ENCODE measurements around the gene CSF3R.

CSF3R gene

GRCh38 chr1:36440044-36440443 lies 42.7 kb downstream of the CSF3R start:
- peaks cover 13% of the 10 kb centered on the region for H3K4me1 ChIP-seq (ENCODE audit: insufficient read depth, low read length)
- no peaks in the 10 kb centered on the region for H3K27me3 ChIP-seq (ENCODE audit: insufficient read depth, low read length)
- H2AFZ ChIP-seq (ENCODE audit: low read depth, low read length), result no peak overlapping the region
- no peaks in the 10 kb centered on the region for H3K9me3 ChIP-seq (ENCODE audit: low read length)
- H3K4me3 ChIP-seq (ENCODE audit: low read length), result no peak overlapping the region
- H3K36me3 ChIP-seq (ENCODE audit: insufficient read depth, low read length), result peaks cover 16% of the 10 kb centered on the region

- Histone ChIP-seq H2AFZ (ENCODE audit: low read depth, low read length) (no peak overlapping the region), H3K4me1 (ENCODE audit: insufficient read depth, low read length) (peaks cover 4% of the 10 kb centered on the region), H3K36me3 (ENCODE audit: insufficient read depth, low read length) (peaks cover 16% of the 10 kb centered on the region), H3K27me3 (ENCODE audit: insufficient read depth, low read length) (no peaks in the 10 kb centered on the region), H3K4me3 (ENCODE audit: low read length) (no peak overlapping the region), H3K9me3 (ENCODE audit: low read length) (no peaks in the 10 kb centered on the region)
These were observed 44.0 kb downstream of the CSF3R start for GRCh38 chr1:36438715-36439114.

- Histone ChIP-seq H3K4me3 (ENCODE audit: low read length) (no peak overlapping the region), H3K4me1 (ENCODE audit: insufficient read depth, low read length) (peaks cover 4% of the 10 kb centered on the region), H3K36me3 (ENCODE audit: insufficient read depth, low read length) (peaks cover 27% of the 10 kb centered on the region), H3K27me3 (ENCODE audit: insufficient read depth, low read length) (no peaks in the 10 kb centered on the region), H2AFZ (ENCODE audit: low read depth, low read length) (no peak overlapping the region), H3K9me3 (ENCODE audit: low read length) (no peaks in the 10 kb centered on the region)
These were observed 45.9 kb downstream of the CSF3R start for GRCh38 chr1:36436821-36437220.

- H3K4me3 ChIP-seq (ENCODE audit: low read length), result no peak overlapping the region
- H2AFZ ChIP-seq (ENCODE audit: low read depth, low read length), result no peak overlapping the region
- H3K4me1 ChIP-seq (ENCODE audit: insufficient read depth, low read length), result no peaks in the 10 kb centered on the region
- no peaks in the 10 kb centered on the region for H3K27me3 ChIP-seq (ENCODE audit: insufficient read depth, low read length)
- peaks cover 41% of the 10 kb centered on the region for H3K36me3 ChIP-seq (ENCODE audit: insufficient read depth, low read length)
- H3K9me3 ChIP-seq (ENCODE audit: low read length), result no peaks in the 10 kb centered on the region
These were observed 49.6 kb downstream of the CSF3R start for GRCh38 chr1:36433102-36433501.

- Histone ChIP-seq H3K36me3 (ENCODE audit: insufficient read depth, low read length) (peaks cover 39% of the 10 kb centered on the region), H3K27me3 (ENCODE audit: insufficient read depth, low read length) (no peaks in the 10 kb centered on the region), H3K4me1 (ENCODE audit: insufficient read depth, low read length) (no peaks in the 10 kb centered on the region), H3K4me3 (ENCODE audit: low read length) (no peak overlapping the region), H2AFZ (ENCODE audit: low read depth, low read length) (no peak overlapping the region), H3K9me3 (ENCODE audit: low read length) (no peaks in the 10 kb centered on the region)
These were observed 50.1 kb downstream of the CSF3R start for GRCh38 chr1:36432616-36433015.

GRCh38 chr1:36425791-36426190 lies 56.9 kb downstream of the CSF3R start:
- Histone ChIP-seq H3K4me1 (ENCODE audit: insufficient read depth, low read length) (no peaks in the 10 kb centered on the region), H3K27me3 (ENCODE audit: insufficient read depth, low read length) (no peaks in the 10 kb centered on the region), H3K36me3 (ENCODE audit: insufficient read depth, low read length) (peaks cover 22% of the 10 kb centered on the region), H3K9me3 (ENCODE audit: low read length) (no peaks in the 10 kb centered on the region), H3K4me3 (ENCODE audit: low read length) (no peak overlapping the region), H2AFZ (ENCODE audit: low read depth, low read length) (no peak overlapping the region)

- H3K4me1 ChIP-seq (ENCODE audit: insufficient read depth, low read length), result peaks cover 4% of the 10 kb centered on the region
- H3K4me3 ChIP-seq (ENCODE audit: low read length), result no peak overlapping the region
These were observed 61.1 kb downstream of the CSF3R start for GRCh38 chr1:36421649-36422048.

GRCh38 chr1:36420836-36421317 lies 61.8 kb downstream of the CSF3R start:
- Histone ChIP-seq H3K4me1 (ENCODE audit: insufficient read depth, low read length) (peaks cover 4% of the 10 kb centered on the region), H2AFZ (ENCODE audit: low read depth, low read length) (no peak overlapping the region), H3K9me3 (ENCODE audit: low read length) (no peaks in the 10 kb centered on the region), H3K36me3 (ENCODE audit: insufficient read depth, low read length) (peaks cover 36% of the 10 kb centered on the region), H3K27me3 (ENCODE audit: insufficient read depth, low read length) (no peaks in the 10 kb centered on the region), H3K4me3 (ENCODE audit: low read length) (no peak overlapping the region)

More at GRCh38 chr1:36421649-36422048, 61.1 kb downstream of the CSF3R start:
- H3K36me3 ChIP-seq (ENCODE audit: insufficient read depth, low read length), result peaks cover 36% of the 10 kb centered on the region
- H3K9me3 ChIP-seq (ENCODE audit: low read length), result no peaks in the 10 kb centered on the region
- H2AFZ ChIP-seq (ENCODE audit: low read depth, low read length), result no peak overlapping the region
- no peaks in the 10 kb centered on the region for H3K27me3 ChIP-seq (ENCODE audit: insufficient read depth, low read length)

GRCh38 chr1:36420409-36420808 lies 62.3 kb downstream of the CSF3R start:
- Histone ChIP-seq H3K36me3 (ENCODE audit: insufficient read depth, low read length) (peaks cover 36% of the 10 kb centered on the region), H3K4me1 (ENCODE audit: insufficient read depth, low read length) (peaks cover 4% of the 10 kb centered on the region), H3K4me3 (ENCODE audit: low read length) (no peak overlapping the region), H2AFZ (ENCODE audit: low read depth, low read length) (no peak overlapping the region), H3K9me3 (ENCODE audit: low read length) (no peaks in the 10 kb centered on the region), H3K27me3 (ENCODE audit: insufficient read depth, low read length) (no peaks in the 10 kb centered on the region)

- Histone ChIP-seq H3K4me3 (ENCODE audit: low read length) (no peak overlapping the region), H3K27me3 (ENCODE audit: insufficient read depth, low read length) (no peaks in the 10 kb centered on the region), H3K36me3 (ENCODE audit: insufficient read depth, low read length) (peaks cover 36% of the 10 kb centered on the region), H2AFZ (ENCODE audit: low read depth, low read length) (no peak overlapping the region), H3K4me1 (ENCODE audit: insufficient read depth, low read length) (peaks cover 4% of the 10 kb centered on the region), H3K9me3 (ENCODE audit: low read length) (no peaks in the 10 kb centered on the region)
These were observed 63.1 kb downstream of the CSF3R start for GRCh38 chr1:36419569-36419968.

GRCh38 chr1:36419140-36419539 lies 63.6 kb downstream of the CSF3R start:
- Histone ChIP-seq H2AFZ (ENCODE audit: low read depth, low read length) (no peak overlapping the region), H3K9me3 (ENCODE audit: low read length) (no peaks in the 10 kb centered on the region), H3K27me3 (ENCODE audit: insufficient read depth, low read length) (no peaks in the 10 kb centered on the region), H3K36me3 (ENCODE audit: insufficient read depth, low read length) (peaks cover 34% of the 10 kb centered on the region), H3K4me3 (ENCODE audit: low read length) (no peak overlapping the region), H3K4me1 (ENCODE audit: insufficient read depth, low read length) (peaks cover 4% of the 10 kb centered on the region)

GRCh38 chr1:36417931-36418330 lies 64.8 kb downstream of the CSF3R start:
- Histone ChIP-seq H3K4me1 (ENCODE audit: insufficient read depth, low read length) (peaks cover 4% of the 10 kb centered on the region), H3K4me3 (ENCODE audit: low read length) (no peak overlapping the region), H2AFZ (ENCODE audit: low read depth, low read length) (no peak overlapping the region), H3K27me3 (ENCODE audit: insufficient read depth, low read length) (no peaks in the 10 kb centered on the region), H3K9me3 (ENCODE audit: low read length) (no peaks in the 10 kb centered on the region), H3K36me3 (ENCODE audit: insufficient read depth, low read length) (peaks cover 34% of the 10 kb centered on the region)
